ENCODE data around the gene ABCF2. TPM values are rescaled to one million over a fixed set of nuclear protein-coding genes. Genes with fewer than 3 reads are reported as not detected.

Gene ABCF2
- total RNA-seq, 1 donor from 2014 or later, result 85.8 TPM

GRCh38 chr7:151232917-151233701, 6.1 kb upstream of the ABCF2 start:
- H3K4me3 ChIP-seq (ENCODE audit: low read depth, low read length), result peak overlapping the region; percentile 90
- TF ChIP-seq, protein P1, sequence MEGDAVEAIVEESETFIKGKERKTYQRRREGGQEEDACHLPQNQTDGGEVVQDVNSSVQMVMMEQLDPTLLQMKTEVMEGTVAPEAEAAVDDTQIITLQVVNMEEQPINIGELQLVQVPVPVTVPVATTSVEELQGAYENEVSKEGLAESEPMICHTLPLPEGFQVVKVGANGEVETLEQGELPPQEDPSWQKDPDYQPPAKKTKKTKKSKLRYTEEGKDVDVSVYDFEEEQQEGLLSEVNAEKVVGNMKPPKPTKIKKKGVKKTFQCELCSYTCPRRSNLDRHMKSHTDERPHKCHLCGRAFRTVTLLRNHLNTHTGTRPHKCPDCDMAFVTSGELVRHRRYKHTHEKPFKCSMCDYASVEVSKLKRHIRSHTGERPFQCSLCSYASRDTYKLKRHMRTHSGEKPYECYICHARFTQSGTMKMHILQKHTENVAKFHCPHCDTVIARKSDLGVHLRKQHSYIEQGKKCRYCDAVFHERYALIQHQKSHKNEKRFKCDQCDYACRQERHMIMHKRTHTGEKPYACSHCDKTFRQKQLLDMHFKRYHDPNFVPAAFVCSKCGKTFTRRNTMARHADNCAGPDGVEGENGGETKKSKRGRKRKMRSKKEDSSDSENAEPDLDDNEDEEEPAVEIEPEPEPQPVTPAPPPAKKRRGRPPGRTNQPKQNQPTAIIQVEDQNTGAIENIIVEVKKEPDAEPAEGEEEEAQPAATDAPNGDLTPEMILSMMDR (IDR thresholded peaks at IDR 0.05; ENCODE audit: insufficient read depth, low read length, severe bottlenecking), result no peak
- H3K36me3 ChIP-seq (ENCODE audit: control insufficient read depth, insufficient read depth, low read length), result peaks cover 16% of the 10 kb centered on the region
- no peaks in the 10 kb centered on the region for H3K27me3 ChIP-seq (ENCODE audit: control insufficient read depth, insufficient read depth, low read length)
- FAIRE-seq, result no peak
- peak; percentile 82 for DNase-seq (ENCODE audit: low read depth)

DNA sequence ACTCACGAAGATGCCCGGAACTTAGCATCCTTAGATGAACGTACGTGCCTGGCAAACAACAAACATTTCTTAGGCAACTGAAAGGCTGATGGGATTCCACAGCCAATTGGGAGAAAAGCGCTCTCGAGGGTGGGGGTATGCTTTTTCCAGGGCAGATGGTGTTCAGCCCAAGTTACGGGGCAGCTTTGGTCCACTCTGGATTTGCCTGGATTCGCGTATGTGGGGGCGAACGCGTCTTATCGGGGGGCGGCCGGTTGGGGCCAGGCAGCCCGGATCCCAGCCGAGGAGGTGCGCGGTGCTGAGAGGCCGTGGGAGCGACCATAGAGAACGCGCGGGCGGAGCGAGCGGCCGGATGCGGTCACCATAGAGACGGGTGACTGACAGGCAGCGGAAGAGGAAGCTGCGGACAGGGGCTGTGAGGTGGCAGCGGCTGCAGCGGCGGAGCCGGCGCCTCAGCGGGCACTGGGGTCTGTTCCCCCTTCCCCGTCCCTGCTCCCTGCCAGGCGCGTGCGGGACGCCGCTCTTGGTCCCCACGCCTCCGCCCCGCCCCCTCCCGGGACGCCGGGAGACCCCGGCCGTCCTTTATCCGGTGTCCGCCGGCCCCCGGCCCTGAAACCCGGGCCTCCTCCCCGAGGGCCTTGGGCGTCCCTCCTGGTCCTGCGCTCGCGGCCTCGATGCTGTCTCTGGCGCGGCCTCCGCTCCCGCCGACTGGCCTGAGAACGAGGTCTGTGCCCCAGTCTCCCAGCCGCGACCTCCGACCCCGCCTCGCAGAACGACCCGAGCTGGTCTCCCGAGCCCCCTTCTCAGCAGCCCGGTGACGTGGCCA, 5.3 kb upstream of the ABCF2 start, which contains the start of gene CHPF2:
Gene CHPF2 (plus strand): TSS at position 393 of the 826 bp plus-strand sequence. CDS start 1,529 bp downstream, outside the sequence.
- H3K4me3 ChIP-seq (ENCODE audit: low read depth, low read length), result peak within 1 kb of the TSS; percentile 90
- DNase-seq (ENCODE audit: low read depth), result peak; percentile 79
- TF ChIP-seq, protein P1 (IDR thresholded peaks at IDR 0.05; ENCODE audit: insufficient read depth, low read length, severe bottlenecking), result no peak
- no peaks in the 10 kb centered on the region for H3K27me3 ChIP-seq (ENCODE audit: control insufficient read depth, insufficient read depth, low read length)
- no peak for FAIRE-seq
- peaks cover 12% of the 10 kb centered on the region for H3K36me3 ChIP-seq (ENCODE audit: control insufficient read depth, insufficient read depth, low read length)

- FAIRE-seq, result no peak
- H3K36me3 ChIP-seq (ENCODE audit: control insufficient read depth, insufficient read depth, low read length), result peaks cover 10% of the 10 kb centered on the region
- no peaks in the 10 kb centered on the region for H3K27me3 ChIP-seq (ENCODE audit: control insufficient read depth, insufficient read depth, low read length)
- no peak for DNase-seq (ENCODE audit: low read depth)
- no peak overlapping the region for H3K4me3 ChIP-seq (ENCODE audit: low read depth, low read length)
- TF ChIP-seq, protein P1 (IDR thresholded peaks at IDR 0.05; ENCODE audit: insufficient read depth, low read length, severe bottlenecking), result no peak
Observed at GRCh38 chr7:151231080-151231479, 4.1 kb upstream of the ABCF2 start.

DNA sequence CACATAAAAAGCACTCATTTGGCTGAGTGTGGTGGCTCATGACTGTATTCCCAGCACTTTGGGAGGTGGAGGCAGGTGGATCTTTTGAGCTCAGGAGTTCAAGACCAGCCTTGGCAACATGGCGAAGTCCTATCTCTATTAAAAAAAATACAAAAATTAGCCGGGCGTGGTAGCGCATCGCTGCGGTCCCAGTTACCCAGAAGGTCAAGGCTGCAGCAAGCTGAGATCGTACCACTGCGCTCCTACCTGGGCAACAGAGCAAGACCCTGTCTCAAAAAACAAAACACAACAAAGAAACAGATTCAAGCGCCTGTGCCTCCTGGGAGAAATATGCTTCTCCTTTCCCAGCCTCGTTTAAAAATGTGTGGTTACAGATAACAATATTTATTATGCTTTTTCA, 2.2 kb upstream of the ABCF2 start:
- DNase-seq (ENCODE audit: low read depth) (no peak), FAIRE-seq (no peak)
- TF ChIP-seq, protein P1 (IDR thresholded peaks at IDR 0.05; ENCODE audit: insufficient read depth, low read length, severe bottlenecking), result no peak
- Histone ChIP-seq H3K36me3 (ENCODE audit: control insufficient read depth, insufficient read depth, low read length) (peaks cover 4% of the 10 kb centered on the region), H3K4me3 (ENCODE audit: low read depth, low read length) (no peak overlapping the region), H3K27me3 (ENCODE audit: control insufficient read depth, insufficient read depth, low read length) (no peaks in the 10 kb centered on the region)

DNA sequence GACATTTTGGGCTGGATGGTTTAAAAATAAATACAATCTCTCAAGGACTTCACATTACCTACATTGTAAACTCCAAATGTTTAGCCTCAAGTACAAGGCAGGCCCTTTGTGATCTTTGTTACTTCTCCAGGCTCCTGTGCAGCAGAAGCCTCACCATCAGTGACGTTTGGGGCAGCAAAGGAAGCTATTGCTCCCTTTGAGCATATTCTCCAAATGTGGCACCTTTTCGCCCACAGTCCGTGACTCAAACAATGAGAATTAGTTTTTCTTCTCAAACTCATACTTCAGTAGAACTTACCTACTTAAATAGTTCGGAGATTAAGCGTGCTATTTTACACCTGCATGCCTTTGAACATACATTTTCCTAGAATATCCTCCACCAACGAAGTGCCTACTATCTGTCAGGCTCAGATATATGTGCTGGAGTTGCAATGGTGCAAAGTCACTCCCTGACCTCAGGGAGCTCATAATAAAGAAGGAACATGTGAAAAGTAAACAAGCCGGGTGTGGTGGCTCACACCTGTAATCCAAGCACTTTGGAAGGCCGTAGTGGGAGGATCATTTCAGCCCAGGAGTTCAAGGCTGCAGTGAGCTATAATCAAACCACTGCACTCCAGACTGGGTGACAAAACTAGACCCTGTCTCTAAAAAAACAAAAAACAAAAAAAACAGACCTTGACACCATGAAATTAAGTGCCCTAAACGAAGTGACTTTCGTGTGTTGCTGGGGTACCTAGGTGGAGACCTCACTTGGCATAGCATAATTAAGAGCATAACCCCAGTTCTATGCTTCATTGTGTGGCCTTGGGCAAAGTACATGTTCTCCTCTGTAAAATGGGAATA, 1.2 kb upstream of the ABCF2 start:
- TF ChIP-seq, protein P1 (IDR thresholded peaks at IDR 0.05; ENCODE audit: insufficient read depth, low read length, severe bottlenecking), result no peak
- DNase-seq (ENCODE audit: low read depth) (peak; percentile 7), FAIRE-seq (no peak)
- H3K27me3 ChIP-seq (ENCODE audit: control insufficient read depth, insufficient read depth, low read length), result no peaks in the 10 kb centered on the region
- H3K36me3 ChIP-seq (ENCODE audit: control insufficient read depth, insufficient read depth, low read length), result peaks cover 12% of the 10 kb centered on the region
- H3K4me3 ChIP-seq (ENCODE audit: low read depth, low read length), result peak overlapping the region; percentile 64

Data from bronchial epithelial cell (primary cell).